HK-2 (cell line): ENCODE results near the gene PBX4.

ENCODE experiments used
- DNase-seq: peaks from one replicate; pipeline ENCODE4 v3.0.0-alpha.2; 2018; ENCODE audit not compliant: unreplicated experiment

The PBX4 gene

DNA sequence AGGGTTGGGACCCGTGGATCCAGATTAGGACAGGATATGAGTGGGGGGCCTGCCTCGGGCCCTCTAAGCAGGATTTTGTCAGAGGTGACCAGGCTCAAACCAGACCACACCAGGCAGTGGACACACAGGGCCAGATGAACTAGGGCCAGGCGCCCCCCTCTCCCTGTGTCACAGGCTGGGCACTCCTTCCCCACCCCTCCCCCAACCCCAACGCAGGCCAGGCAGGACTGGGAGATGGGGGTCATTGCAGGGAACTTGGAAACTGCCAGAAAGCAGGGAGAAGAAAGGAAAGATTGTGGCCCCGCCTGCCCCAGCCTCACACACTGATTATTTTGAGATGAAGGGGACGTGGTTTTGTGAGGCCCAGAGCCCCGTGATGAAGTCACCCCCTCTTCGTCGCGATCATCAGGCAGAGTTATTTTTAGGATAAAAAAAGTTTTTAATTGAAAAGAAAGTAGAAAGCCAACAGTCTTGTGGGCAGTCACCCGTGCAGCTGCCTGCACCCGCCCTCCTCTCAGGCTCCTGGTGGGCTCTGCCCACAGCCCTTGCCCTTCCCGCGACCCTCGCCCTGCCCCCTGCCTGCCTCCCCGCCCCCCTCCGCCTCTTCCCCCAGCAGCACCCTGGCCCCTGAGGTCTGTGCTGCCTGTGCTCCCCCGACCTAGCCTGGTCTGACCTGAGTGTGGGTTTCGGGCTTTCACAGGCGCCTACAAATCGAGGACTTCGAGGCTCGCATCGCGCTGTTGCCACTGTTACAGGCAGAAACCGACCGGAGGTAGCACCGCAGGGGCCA lies 91.7 kb downstream of the PBX4 start:
- no peak for DNase-seq

GRCh38 chr19:19525611-19526380 lies 92.7 kb downstream of the PBX4 start:
- no peak for DNase-seq

GRCh38 chr19:19524053-19524452 lies 94.4 kb downstream of the PBX4 start:
- no peak for DNase-seq

GRCh38 chr19:19523177-19523576 lies 95.3 kb downstream of the PBX4 start:
- DNase-seq, result no peak

DNA sequence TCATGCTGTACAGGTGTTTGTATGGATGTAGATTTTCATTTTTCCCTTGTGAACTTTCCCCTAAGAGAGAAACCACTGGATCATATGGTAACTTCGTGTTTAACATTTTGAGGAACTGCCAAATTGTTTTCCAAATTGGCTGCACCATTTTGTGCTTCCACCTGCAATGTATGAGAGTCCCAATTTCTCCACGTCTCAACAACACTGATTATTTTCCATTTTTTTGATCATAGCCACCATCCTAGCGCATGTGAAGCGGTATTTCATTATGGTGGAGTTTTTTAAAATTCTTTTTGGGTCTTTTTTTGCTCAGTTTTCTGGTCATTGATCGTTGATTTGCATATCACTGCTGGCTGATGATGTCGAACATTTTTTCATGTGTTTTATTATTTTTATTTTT lies 97.5 kb downstream of the PBX4 start:
- DNase-seq, result no peak

DNA sequence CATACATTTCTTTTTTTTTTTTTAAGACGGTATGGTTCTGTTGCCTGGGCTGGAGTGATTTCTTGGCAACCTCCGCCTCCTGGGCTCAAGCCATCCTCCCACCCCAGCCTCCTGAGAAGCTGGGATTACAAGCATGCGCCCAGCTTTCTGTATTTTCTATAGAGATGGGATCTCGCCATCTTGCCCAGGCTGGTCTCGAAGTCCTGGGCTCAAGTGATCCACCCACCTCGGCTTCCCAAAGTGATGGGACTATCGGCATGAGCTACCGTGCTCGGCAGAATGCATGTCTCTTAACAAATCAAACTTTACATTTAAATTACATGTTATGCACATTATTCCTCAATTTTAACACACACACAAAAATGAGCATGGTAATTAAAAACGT lies 101.3 kb downstream of the PBX4 start:
- no peak for DNase-seq

DNA sequence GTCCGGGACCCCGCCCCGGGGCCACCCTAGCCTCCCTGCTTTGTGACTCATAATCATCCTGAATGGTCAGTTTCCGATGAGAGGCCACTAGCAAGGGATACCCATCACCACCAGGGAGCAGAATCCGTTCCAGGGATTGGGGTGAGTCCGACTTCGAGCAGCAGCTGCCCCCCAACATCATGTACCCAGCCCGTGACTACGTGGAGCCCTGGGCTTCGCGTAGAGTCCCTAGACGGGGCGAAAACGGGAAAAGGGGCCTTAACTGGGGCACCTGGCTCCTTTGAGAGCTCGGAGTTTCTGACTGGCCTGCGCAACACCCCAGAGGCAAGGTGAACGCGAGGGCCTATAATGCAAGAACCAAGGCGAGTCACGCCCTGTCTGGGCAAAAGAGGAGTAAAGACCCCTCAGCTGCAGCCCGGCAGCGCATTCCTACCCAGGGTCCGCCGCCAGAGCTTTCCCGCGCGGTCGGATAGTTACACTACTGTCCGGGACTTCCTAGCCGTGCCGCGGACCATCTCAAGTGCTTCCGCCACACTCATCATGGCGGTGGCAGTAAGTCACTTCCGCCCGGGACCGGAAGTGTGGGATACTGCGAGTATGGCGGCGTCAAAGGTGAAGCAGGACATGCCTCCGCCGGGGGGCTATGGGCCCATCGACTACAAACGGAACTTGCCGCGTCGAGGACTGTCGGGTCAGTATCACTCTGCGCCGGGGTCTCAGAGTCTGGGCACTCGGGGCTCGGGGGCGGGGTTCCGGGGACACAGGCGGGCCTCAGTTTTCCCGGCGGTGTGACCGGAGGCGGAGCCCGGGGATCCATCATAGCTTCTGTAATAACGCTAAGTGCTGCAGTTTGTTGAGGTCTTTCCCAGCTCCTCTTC lies 102.6 kb downstream of the PBX4 start, which contains the start of gene NDUFA13:
Gene NDUFA13 (plus strand): TSS at position 584 of the 878 bp plus-strand sequence. CDS start 14 bp downstream, at position 598.
- DNase-seq, result peak; percentile 94

GRCh38 chr19:19514881-19515641 lies 103.4 kb downstream of the PBX4 start, which contains the start of gene TSSK6:
TSSK6 (minus strand) TSS chr19:19515548; CDS start chr19:19515427, 121 bp downstream.
- no peak for DNase-seq

- no peak for DNase-seq
Measured at GRCh38 chr19:19514215-19514657, 104.3 kb downstream of the PBX4 start.

GRCh38 chr19:19513682-19514081 lies 104.8 kb downstream of the PBX4 start:
- no peak for DNase-seq
